RPMI8226 (cell line): Measurements from ENCODE around the gene METAP2.
A peak's percentile ranks its signal among the peaks of the same experiment; 100 is the strongest.
"Not testable (repeated sequence)": the region's sequence is repeated elsewhere in the genome, so short reads cannot be mapped to it uniquely, and the experiment has no call there.

ENCODE experiments used
- DNase-seq: peaks from one replicate; pipeline ENCODE4 v3.0.0-alpha.2; 2015

Gene METAP2

DNA sequence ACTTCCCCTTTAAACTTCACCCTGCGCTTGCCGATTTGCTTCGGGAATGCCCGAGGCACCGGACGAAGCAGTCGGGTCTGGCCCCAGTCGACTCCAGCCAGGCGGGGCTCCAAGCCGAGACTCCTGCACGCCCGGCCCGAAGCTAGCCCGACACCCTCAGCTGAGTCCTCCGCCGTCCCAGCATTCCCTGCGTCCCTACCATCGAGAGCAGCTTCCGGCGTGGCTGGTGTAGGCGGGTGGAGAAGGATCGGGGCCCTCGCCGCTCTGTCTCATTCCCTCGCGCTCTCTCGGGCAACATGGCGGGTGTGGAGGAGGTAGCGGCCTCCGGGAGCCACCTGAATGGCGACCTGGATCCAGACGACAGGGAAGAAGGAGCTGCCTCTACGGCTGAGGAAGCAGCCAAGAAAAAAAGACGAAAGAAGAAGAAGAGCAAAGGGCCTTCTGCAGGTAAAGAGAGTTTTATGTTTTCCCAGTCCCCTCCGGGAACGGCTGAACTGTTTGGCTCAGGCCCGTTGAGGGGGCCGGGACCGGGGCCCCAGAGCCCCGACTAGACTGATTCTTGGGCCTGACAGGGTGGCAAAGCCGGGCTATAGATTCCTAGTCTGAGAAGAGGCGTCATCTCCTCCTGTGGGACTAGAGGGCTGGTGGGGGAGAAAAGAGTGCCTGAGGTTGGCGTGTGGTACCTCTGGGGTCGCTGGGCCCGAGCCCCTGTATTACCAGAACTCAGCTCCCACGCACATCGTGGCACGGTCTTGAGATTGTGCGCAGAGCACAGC lies at the start of gene METAP2:
TSS of gene METAP2 (plus strand) at position 269 of the 776 bp plus-strand sequence. CDS start at position 297, 28 bp downstream.
- DNase-seq, result peak; percentile 96

DNA sequence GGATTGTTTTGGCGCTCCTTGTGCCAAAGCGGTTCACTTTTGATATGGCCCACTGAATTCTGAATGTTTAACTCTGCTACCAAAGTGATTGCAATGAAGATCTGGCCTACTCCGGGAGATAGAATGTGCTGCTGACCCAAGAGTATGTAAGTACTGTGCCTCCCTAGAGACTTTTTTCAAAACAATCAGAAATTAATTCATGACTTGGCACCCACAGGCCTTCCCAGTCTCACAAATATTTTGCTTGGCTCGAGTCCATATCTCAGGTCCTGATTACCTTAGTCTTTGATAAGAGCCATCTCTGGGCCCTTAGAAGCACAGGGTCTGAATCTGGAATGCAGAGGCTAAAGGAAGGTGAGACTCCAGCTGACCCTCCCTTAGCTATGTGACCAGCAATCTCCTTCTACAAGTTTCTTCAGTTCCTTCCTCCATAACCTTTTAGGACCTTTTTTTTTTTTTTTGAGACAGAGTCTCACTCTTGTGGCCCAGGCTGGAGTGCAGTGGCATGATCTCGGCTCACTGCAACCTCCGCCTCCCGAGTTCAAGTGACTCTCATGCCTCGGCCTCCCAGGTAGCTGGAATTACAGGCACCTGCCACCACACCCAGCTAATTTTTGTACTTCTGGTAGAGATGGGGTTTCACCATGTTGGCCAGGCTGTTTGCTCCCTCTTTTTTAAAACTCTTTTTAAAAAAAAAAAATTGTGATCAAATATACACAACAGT lies 49.5 kb upstream of the METAP2 start:
- peak; percentile 11 for DNase-seq

DNA sequence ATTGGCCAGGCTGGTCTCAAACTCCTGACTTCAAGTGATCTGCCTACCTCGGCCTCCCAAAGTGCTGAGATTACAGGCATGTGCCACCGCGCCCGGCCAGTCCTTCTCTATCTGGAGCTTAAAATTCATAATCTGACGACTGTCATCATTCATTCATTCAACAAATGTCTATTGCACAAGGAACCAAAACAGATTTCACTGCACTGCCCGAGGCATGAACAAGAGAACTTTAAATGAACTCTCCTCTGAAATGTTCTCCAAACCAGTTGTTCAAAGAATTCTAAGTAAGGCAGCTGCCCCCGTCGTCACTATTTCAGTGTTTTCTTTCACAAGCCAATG lies 44.8 kb upstream of the METAP2 start:
- no peak for DNase-seq

DNA sequence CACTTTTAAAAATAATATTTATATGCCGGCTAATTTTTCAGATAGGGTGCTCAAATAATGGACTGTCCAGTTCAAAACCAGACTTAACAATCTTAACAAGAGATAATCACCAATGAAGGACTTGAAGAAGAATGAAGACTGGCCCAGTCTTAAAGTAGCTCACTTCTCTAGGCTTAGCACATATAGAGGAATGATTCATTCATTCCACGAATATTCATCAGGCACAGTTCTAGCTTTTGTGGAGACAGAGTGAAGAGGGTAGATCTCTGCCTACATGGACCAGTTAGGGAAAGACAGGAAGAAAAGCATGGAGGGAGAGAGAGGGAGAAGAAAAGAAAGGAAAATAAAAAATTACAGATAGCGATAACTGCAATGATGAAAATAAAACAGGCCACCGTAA lies 42.8 kb upstream of the METAP2 start:
- DNase-seq, result no peak

DNA sequence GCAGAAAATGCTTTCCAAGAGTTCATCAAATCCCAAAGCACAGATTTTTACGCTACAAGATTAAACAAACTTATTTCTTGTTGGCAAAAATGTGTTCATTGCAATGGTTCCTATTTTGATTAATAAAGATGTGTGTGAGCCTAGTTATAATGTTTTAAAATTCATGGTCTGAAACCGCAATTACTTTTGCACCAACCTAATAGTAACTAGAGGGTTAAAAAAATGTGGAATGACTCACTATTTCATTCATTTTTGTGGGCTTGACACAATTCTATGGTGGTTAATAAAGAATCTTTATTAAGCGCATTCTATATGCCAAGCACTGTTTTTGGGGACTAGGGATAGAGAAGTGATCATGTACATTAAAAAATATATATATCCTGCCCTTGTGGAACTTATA lies 38.6 kb upstream of the METAP2 start:
- no peak for DNase-seq

DNA sequence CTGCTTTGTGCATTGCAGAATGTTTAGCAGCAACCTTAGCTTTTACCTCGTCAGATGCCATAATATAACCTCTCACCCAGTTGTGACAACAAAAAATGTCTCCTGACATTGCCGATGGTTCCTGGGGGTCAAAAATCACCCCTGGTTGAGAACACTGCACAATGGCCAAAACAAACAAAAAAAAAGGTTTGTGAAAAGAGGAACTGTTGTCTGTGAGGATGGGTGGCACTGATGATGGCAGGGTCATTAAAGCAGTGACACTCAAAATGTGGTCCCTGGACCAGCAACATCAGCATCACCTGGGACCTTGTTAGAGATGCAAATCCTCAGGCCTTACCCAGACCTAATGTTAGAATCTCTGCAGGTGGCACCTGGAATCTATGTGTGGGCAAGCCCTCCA lies 36.4 kb upstream of the METAP2 start:
- DNase-seq, result no peak

DNA sequence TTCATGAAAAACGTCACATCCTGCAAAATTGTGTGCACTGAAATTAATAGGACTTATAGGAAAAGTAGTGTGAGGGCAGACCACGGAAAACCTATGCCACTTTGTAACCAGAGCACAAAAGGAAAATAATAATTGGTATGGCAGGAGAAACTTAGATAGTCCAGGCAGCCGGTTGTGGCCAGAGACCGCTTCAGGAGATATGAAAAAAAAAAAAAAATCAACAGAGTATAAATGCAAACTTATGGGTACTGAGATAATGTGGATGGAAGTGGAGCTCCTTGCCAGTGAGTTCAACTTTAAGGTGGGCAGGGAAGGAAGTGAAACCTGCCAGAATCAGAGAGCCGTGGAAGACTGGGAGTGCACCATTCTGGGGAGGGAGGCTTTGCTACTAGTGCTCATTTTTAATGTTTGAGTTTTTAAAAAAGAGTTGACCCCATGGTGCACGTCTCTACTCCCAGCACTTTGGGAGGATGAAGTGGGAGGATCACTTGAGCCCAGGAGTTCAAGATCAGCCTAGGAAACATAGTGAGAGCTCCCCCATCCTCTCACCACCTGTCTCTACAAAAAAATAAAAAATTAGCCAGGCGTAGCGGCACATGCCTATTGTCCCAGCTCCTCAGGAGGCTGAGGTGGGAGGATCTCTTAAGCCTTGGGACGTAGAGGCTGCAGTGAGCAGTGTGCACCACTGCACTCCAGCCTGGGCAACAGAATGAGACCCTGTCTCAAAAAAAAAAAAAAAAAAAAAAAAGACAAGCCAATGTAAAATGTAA lies 34.3 kb upstream of the METAP2 start:
- peak; percentile 41 for DNase-seq

DNA sequence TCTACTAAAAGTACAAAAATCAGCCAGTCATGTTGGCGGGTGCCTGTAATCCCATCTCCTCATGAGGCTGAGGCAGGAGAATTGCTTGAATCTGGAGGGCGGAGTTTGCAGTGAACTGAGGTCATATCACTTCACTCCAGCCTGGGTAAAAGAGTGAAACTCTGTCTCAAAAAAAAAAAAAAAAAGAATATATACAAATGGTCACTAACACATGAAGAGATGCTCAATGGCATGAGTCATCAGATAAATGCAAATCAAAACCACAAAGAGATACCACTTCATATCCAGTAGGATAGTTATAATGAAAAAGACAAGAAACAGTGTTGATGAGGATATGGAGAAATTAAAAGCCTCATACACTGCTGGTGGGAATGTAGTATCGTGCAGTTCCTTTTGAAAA lies 33.6 kb upstream of the METAP2 start:
- DNase-seq, result no peak

DNA sequence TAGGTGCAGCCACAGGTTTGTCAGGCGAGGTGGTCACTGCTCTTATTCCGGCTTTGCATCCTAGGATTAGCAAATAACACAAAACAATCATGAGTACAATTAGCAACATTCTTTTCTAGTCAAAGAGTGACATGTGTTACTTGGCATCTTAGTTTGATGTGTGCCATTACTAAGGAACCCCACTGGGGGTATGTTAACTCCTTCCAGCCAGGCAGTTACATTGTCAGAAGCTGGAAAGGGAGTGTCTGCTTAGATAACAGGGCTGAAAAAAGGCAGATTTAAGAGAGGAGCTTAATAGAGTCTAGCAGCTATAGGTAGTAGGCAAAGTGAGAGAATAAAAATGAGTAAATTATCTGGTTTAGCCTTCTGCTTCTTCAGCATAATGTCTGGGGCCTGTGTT lies 30.5 kb upstream of the METAP2 start:
- no peak for DNase-seq

DNA sequence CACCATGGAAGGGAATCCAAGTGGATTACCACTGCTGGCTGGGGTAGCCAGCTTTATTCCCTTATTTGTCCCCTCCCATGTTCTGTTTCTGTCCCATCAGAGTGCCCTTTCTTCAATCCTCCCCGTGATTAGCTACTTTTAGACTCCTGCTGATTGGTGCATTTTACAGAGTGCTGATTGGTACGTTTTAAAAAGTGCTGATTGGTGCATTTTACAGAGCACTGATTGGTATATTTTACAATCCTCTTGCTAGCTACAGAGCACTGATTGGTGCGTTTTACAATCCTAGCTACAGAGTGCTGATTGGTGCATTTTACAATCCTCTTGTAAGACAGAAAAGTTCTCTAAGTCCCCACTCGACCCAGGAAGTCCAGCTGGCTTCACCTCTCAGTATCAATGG lies 28.9 kb upstream of the METAP2 start:
- DNase-seq, result not testable (repeated sequence)

DNA sequence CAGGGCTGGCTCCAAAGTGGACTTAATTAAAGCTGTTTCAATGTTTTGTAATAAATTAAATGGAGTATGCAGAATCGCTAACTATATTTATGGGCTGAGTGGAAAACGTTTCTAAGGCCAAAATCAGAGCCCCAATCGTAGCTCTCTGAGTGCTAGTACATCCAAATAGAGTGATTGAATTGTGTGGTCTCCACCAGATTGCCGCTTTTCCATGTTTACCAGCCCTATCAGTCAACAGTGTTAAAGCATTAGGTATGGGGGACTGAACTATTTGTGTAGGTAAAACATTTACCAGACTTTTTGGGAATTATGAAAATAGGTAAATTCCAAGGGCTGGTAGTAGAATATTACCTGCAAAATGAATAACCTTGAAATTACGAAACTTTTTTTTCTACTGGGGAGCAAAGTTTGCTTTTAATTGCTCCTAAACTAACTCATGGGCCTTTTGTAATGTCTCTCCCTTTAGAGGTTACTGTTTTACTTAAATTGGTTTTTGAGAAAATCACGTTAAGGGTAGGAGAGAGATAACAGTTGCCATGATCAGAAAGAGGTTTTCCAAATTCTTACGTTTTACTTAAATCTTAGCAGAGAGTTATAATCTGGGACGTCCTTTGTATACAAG lies 28.0 kb upstream of the METAP2 start:
- no peak for DNase-seq

DNA sequence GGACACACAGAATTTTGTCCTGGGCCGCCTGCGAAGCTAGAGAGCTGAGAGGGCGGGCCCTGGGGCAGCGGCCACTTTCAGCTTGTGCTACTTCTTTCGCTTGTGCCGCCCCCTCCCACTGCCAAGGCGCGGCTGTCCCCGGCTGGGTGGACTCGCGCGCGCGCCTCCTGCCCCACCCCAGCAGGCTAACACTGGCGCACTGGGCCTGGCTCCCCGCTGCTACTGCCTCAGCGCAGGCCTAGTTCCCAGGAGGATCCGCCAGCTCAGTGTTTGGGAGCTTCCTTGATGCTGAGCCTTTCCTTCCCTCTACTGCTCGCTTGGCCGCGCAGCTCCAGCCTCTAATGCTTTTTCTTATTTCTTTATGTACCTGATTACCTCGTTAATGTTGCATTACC lies 27.4 kb upstream of the METAP2 start:
- DNase-seq, result no peak

DNA sequence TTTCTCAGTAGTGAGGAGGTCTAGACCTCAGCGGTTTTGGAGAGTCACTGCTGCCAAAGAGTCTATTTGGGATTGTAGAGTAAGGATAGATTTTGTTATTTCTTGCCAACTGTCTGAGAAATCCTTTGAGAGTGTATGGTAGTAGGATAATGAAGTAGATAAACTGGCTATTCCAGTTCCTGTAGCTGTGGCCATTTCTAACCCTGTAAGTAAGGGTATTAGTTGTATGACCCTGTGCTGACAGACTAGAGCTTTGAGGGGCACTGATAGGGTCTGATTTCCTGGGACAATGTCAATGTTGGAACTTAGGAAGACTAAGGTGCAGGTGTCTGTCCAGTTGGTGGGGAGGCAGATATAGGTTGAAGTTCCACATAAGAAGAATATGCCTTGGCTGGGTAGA lies 24.3 kb upstream of the METAP2 start:
- DNase-seq, result not testable (repeated sequence)

DNA sequence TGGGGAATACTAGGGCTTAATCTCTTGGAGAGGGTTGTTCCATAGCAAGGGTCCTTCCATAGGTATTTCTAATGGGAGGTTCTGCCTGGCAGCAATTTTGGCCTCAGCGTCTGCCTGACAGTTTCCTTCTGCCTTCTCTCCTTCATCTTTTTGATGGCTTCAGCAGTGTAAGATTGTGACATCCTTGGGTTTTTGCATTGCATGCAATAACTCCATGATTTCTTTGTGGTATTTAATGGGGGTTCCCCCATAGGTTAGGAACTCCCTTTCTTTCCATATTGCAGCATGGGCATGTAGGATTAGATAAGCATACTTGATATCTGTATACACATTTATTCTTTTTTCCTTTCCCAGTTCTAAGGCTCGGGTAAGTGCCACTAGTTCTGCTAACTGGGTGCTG lies 21.5 kb upstream of the METAP2 start:
- DNase-seq, result not testable (repeated sequence)

DNA sequence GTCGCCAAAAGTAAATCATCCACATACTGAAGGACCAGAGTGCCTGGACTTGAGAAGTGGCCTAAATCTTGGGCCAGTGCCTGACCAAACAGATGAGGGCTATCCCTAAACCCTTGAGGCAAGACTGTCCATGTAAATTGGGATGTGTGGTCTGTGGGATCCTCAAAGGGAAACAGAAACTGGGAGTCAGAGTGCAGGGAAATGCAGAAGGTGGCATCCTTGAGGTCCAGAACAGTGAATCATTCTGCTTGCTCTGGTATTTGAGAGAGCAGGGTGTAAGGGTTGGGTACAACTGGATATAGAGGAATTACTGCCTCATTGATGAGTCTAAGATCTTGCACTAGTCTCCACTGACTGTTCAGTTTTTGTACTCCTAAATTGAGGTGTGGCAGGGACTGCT lies 20.1 kb upstream of the METAP2 start:
- DNase-seq, result not testable (repeated sequence)

DNA sequence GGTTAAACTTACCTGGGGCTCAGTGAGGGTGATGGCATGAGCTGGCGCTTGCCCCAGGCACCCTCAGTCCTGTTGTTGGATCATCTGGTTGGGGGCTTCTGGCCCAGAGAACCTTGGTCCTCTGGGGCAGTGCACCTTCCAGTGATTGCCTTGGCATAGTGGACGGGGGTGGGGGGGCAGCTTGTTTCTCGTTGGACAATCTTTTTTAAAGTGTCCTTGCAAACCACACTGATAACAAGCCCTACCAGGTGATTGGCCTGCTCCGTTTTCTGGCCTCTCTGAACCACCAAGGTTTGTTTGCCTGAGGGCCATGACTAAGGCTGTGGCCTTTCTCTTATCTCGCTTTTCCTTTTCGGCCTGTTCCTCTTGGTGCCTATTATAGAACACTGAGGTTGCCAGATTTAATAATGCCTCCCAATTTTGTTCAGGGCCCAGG lies 19.2 kb upstream of the METAP2 start:
- not testable (repeated sequence) for DNase-seq

DNA sequence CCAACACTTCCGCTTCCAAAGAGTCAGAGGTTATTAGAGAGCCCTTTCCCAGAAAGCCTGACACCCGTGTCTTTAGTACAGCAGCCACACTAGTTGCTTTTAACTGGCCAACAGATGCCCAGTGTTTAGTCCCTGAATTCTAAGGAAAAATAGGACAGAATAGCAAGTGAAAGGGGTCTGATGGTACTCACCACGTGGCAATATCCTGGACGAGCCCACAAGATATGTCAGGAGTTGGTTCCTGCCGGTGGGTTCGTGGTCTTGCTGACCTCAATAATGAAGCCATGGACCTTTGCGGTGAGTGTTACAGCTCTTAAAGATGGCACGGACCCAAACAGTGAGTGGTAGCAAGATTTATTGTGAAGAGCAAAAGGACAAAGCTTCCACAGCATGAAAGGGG lies 16.3 kb upstream of the METAP2 start:
- peak; percentile 4 for DNase-seq

DNA sequence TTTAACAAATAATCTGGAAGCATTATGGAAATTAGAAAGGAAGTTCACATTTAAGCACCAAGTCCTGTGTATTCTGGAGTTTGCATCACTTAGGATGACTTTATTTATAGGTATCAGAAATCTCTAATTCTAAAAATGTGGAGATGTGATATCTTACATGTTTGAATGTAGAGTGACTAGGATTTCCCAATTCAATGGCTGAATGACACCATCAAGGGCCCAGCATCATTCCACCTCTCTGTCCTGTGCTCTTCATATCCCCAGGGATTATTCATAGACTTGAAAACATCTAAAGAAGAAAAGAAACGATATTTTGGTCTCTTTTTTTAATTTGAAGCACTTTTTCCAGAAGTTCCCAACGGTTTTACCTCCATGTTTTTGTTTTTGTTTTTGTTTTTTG lies 15.2 kb upstream of the METAP2 start:
- no peak for DNase-seq

DNA sequence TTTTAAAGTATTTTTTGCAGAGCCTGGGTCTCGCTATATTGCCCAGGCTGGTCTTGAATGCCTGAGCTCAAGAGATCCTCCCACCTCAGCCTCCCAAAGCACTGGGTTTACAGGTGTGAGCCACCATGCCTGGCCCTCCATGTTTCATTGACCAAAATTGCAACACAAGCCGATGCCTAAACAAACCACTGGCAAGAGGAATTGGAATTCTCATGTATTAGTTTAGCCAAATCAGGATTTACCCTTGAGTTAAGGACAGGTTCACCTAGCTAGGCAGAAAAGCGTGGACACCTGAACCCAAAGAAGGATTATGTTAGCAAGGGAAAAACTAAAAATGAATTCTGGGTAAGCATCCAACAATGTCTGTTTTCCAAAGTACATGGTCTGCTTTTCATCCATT lies 14.6 kb upstream of the METAP2 start:
- no peak for DNase-seq

DNA sequence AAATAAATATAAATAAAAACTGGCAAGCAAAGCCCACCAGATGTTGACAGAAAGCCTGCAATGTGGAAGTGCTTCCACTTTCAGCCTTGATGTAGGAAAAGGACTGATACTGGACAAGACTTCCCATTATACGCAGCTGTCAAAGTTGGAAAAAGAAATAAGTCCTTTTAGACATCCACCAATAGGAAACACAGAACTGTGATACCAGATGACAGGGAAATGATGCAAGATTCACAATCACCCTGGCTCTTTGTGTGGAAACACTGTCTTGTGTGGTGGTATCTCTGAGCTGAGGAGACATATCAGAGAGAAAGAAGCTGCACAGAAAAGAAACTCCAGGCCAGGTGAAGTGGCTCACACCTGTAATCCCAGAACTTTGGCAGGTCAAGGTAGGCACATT lies 13.8 kb upstream of the METAP2 start:
- DNase-seq, result no peak

DNA sequence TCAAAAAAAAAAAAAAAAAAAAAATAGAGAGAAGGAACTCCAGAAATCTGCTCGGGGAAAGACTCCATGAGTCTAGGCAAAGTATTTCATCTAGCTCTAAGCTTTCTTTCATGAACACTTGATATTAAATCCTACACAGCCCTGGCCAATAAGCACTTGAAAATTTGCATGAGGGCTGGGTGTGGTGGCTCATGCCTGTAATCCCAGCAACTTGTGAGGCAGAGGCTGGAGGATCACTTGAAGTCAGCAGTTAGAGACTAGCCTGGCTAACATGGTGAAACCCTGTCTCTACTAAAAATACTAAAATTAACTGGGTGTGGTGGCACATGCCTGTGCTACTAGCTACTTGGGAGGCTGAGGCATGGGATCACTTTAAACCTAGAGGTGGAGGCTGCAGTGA lies 13.1 kb upstream of the METAP2 start:
- no peak for DNase-seq

DNA sequence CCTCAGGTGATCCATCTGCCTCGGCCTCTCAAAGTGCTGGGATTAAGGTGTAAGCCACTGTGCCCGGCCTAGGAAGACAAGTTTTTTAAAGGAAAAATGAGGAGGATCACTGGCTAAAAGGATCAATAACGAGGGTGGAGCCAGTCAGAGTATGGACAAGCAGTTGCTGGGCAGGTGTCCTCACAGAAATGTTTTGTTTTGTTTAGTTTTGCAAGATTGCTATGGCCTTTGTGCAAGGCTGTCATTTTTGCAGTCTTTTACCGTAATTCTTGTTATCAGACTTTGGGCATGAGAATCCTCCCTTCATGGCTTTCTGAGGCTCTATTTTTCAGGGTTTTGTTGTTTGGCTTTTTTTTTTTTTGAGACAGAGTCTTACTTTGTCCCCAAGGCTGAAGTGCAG lies 11.9 kb upstream of the METAP2 start:
- no peak for DNase-seq

DNA sequence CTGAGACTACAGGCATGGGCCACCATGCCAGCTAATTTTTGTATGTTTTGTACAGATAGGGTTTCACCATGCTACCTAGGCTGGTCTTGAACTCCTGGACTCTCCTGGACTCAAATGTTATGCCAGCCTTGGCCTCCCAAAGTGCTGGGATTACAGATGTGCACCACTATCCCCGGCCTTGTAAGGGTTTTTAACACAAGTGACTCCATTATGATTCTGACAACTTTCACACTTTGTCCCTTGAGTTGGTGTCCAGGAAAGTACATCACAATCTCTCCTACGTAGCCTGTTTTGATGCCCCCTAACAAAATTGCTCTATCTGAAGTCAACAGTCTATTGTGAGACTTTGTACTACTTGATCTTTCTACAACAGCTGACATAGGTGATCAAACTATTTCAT lies 11.4 kb upstream of the METAP2 start:
- DNase-seq, result no peak
